Activated naive CD4-positive, alpha-beta T cell treated with anti-CD3 and anti-CD28 coated beads, Interleukin-2, amount 10 ng/mL, durations not matched to agents 7 days and 5 days (primary cell): ENCODE measurements around the gene DCTN2.
A peak's percentile ranks its signal among the peaks of the same experiment; 100 is the strongest.

ENCODE experiments used
- CTCF ChIA-PET: fragments of 350-600 bp; sonication (Branson Sonifier 250); formaldehyde crosslinking; loops from one replicate; lab custom pipeline; 2021; ENCODE audit warnings: antibody characterized with exemption; lab: Charles Lee
- DNase-seq: peaks from one replicate; pipeline ENCODE4 v3.0.0-alpha.2; 2020
- H3K27ac Mint-ChIP-seq: one replicate; pipeline ENCODE4 v1.8.0; 2021; ENCODE audit warnings: mild to moderate bottlenecking, moderate library complexity, mixed read lengths
- H3K27me3 Mint-ChIP-seq: one replicate; pipeline ENCODE4 v1.8.0; 2021; ENCODE audit warnings: mild to moderate bottlenecking, mixed read lengths
- H3K36me3 Mint-ChIP-seq: one replicate; pipeline ENCODE4 v1.8.0; 2021; ENCODE audit warnings: mixed read lengths
- H3K4me1 Mint-ChIP-seq: one replicate; pipeline ENCODE4 v1.8.0; 2021; ENCODE audit warnings: mixed read lengths
- H3K4me3 Mint-ChIP-seq: one replicate; pipeline ENCODE4 v1.8.0; 2021; ENCODE audit warnings: mild to moderate bottlenecking, moderate library complexity, mixed read lengths
- H3K9me3 Mint-ChIP-seq: one replicate; pipeline ENCODE4 v1.8.0; 2021; ENCODE audit warnings: mixed read lengths

The DCTN2 gene

DNA sequence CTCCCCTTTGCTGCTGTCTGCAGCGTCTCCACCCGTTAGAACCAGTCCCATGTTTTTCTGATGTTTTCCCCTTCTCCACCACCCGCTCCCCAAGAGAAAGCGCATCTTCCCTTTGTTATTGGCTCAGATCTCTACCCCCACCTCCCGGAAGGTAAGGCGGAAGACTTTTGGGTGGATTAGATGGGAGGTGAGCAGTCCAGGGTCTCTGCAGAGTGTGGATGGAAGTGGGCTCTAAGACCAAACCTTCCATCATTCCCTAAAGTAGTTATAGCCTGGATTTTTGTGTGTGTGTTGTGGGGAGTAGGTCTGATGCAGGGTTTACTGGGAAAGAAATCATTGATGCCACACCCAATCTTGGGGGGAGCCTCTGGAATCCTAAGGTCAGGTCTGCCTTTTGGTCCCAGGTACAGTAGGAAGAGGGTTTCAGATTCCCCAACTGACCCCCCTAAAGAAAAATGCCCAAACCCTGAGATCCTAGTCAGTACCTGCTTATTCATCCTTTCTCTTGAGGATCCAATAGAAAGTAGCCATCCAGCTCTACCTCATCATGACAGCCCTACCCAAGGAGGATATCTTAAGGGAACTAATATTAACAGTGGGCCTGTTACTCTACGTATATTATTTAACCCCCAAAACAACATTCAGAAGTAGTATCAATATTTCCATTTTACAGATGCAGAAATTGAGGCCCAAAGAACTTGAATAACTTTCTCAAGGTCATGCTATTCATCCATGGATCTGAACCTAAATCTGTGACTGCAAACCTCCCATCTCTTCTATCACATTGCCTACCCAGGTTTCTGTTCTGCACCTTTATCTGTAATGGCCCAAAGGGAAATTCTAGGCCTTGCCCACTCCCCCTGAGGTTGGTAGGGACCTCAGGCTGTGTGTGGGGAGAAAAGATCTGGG, 3.9 kb upstream of the DCTN2 start:
- Mint-ChIP-seq H3K27me3 (peaks cover 53% of the 10 kb centered on the region), H3K36me3 (peaks cover 7% of the 10 kb centered on the region), H3K27ac (no peak overlapping the region), H3K9me3 (no peaks in the 10 kb centered on the region), H3K4me3 (peak overlapping the region; percentile 60), H3K4me1 (peaks cover 31% of the 10 kb centered on the region)
- CTCF ChIA-PET, result interaction anchor here (1.1 kb wide), 1 partner anchor 17 kb away, joined by 3 read pairs; no protein-coding TSS in a partner anchor
- no peak for DNase-seq

DNA sequence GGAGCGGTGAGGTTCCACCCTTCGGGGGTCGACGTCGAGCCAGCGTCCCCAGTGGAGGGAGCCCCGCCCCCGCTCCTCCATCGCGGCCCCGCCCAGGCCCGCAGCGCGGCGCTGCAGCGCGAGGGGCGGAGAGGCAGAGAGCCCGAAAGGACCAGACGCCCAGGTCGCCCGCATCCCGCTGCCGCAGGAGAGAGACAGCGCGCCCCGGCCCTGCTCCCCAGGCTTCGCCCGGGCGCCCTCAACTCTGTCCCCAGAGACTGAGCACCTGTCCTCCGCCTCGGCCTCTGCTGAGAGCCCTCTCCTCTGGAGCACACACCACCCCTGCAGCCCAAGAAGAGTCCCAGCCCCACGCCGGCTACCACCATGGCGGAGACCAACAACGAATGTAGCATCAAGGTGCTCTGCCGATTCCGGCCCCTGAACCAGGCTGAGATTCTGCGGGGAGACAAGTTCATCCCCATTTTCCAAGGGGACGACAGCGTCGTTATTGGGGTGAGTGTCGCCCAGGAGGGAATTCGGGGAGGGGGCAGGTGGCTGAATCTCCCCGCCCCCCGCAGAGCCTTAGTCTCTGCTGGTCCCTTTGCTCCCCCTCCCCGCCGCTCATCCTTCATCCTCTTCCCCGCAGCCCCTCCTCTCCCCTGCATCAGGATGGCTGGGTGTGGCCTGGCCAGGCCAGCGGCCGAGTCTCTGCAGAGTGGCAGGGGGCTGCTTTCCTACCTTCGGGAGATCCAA, 3.1 kb upstream of the DCTN2 start, which contains the start of gene KIF5A:
TSS of gene KIF5A (plus strand) at position 136 of the 732 bp plus-strand sequence. CDS start at position 364, 228 bp downstream.
- peaks cover 13% of the 10 kb centered on the region for H3K36me3 Mint-ChIP-seq
- H3K4me3 Mint-ChIP-seq, result peak within 1 kb of the TSS; percentile 60
- H3K9me3 Mint-ChIP-seq, result no peaks in the 10 kb centered on the region
- CTCF ChIA-PET, result no interaction called here
- H3K27ac Mint-ChIP-seq, result no peak within 1 kb of the TSS
- peak; percentile 75 for DNase-seq
- H3K27me3 Mint-ChIP-seq, result peaks cover 53% of the 10 kb centered on the region
- peaks cover 39% of the 10 kb centered on the region for H3K4me1 Mint-ChIP-seq

DNA sequence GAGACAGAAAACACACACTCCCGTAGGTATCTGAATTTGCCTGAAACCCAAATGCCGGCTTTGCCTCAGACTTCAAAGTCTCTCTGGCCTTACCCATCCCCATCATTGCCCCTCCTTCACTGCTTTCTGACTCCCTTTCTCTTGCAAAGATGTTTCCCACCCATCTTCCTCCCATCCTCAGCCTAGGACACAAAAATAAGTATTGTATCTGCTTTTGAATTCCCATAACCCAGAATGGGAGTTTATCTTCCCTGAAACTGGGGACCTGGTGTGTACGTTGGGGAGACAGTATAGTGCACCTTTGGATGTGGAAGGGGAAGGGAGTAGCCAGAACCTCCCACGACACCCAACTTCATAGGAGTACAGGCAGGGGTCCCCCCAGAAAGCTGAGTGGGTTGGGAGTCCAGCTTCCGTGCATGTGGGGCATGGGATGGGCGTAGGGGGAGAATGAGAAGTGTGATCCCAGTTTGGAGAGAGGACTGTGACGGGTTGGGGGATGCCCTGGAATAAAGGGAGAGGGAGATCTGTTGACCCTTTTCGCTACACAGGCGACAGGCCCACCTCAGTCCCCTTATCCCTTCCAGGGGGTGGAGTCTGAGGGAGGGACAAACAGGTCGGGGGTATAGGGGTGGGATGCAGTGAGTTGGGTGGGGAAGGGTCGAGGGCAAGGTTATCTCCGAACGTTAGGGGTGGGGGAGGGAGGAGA, 2.4 kb upstream of the DCTN2 start:
- no peaks in the 10 kb centered on the region for H3K9me3 Mint-ChIP-seq
- CTCF ChIA-PET, result no interaction called here
- DNase-seq, result no peak
- H3K4me1 Mint-ChIP-seq, result peaks cover 44% of the 10 kb centered on the region
- no peak overlapping the region for H3K27ac Mint-ChIP-seq
- H3K36me3 Mint-ChIP-seq, result peaks cover 14% of the 10 kb centered on the region
- H3K4me3 Mint-ChIP-seq, result peak overlapping the region; percentile 47
- H3K27me3 Mint-ChIP-seq, result peaks cover 50% of the 10 kb centered on the region

DNA sequence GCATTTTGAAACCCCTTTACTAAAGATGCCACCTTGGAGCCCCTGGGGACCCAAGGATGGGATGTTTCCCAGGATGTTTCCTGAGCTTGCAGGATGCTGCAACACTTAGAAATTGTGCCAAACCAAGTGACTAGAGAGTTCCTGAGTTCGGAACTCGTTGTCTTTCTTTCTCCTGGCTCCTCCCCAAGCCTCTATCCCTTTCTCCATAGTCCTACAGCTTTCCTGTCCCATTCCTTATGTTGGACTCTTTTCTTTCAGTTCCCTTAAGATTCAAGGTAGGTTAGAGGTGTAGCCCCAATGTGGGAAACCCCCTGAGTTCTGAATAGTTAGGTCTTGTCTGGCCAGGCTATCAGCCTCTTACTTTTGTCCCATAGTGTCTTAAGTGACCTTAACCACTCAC, 1.5 kb upstream of the DCTN2 start:
- H3K9me3 Mint-ChIP-seq, result no peaks in the 10 kb centered on the region
- DNase-seq, result no peak
- peaks cover 16% of the 10 kb centered on the region for H3K36me3 Mint-ChIP-seq
- H3K4me3 Mint-ChIP-seq, result no peak overlapping the region
- peaks cover 50% of the 10 kb centered on the region for H3K27me3 Mint-ChIP-seq
- H3K4me1 Mint-ChIP-seq, result peaks cover 51% of the 10 kb centered on the region
- CTCF ChIA-PET, result no interaction called here
- no peak overlapping the region for H3K27ac Mint-ChIP-seq

DNA sequence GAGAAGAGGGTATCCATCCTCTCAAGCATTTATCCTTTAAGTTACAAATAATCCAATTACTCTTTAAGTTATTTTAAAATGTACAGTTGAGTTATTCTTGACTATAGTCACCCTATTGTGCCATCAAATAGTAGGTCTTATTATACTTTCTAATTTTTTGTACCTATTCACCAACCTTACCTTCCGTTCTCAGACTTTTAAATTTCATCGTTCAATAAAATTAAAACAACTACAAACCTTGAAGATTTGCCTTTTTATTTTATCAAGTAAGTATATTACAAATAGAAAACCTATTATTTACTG, 972 bp upstream of the DCTN2 start:
- H3K9me3 Mint-ChIP-seq, result no peaks in the 10 kb centered on the region
- H3K27ac Mint-ChIP-seq, result no peak overlapping the region
- H3K4me3 Mint-ChIP-seq, result no peak overlapping the region
- peaks cover 18% of the 10 kb centered on the region for H3K36me3 Mint-ChIP-seq
- CTCF ChIA-PET, result no interaction called here
- peaks cover 46% of the 10 kb centered on the region for H3K27me3 Mint-ChIP-seq
- H3K4me1 Mint-ChIP-seq, result peaks cover 53% of the 10 kb centered on the region
- DNase-seq, result no peak

DNA sequence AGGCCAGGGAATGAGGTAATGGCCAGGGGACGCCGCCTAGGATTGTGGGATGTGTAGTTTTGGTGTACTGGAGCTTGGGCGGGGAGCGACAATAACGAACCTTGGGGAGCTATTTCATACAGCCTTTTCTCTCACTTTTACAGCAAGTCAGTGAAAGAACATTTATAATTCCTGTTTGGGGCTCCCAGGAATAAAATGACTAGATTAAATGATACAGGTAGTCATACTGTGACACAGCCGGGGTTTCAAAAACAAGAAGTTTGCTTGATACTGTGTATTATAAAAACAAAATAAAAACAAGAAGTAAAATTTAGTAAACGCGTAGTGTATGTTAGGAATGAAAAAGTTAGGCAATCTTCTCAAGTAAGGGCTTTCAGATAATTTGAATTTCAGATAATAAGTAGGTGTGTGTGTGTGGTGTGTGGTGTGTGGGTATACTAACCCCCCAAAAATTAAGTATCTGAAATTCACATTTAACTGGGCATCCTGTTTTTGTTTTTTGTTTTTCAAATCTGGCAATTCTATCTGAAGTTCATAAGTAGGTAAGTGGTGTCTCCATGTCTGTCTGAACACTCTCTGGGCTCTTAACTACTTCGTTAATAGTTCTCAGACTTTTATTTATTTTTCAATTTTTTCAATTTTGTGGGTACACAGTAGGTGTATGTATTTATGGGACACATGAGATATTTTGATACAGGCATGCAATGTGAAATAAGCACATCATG, 458 bp upstream of the DCTN2 start:
- H3K27ac Mint-ChIP-seq, result peak overlapping the region; percentile 91
- peaks cover 53% of the 10 kb centered on the region for H3K4me1 Mint-ChIP-seq
- CTCF ChIA-PET, result interaction anchor here (1.0 to 1.2 kb wide), 2 partner anchors 23 to 36 kb away, joined by 3 read pairs; no protein-coding TSS in a partner anchor
- no peak for DNase-seq
- peak overlapping the region; percentile 99 for H3K4me3 Mint-ChIP-seq
- H3K27me3 Mint-ChIP-seq, result peaks cover 41% of the 10 kb centered on the region
- H3K9me3 Mint-ChIP-seq, result no peaks in the 10 kb centered on the region
- H3K36me3 Mint-ChIP-seq, result peaks cover 22% of the 10 kb centered on the region

DNA sequence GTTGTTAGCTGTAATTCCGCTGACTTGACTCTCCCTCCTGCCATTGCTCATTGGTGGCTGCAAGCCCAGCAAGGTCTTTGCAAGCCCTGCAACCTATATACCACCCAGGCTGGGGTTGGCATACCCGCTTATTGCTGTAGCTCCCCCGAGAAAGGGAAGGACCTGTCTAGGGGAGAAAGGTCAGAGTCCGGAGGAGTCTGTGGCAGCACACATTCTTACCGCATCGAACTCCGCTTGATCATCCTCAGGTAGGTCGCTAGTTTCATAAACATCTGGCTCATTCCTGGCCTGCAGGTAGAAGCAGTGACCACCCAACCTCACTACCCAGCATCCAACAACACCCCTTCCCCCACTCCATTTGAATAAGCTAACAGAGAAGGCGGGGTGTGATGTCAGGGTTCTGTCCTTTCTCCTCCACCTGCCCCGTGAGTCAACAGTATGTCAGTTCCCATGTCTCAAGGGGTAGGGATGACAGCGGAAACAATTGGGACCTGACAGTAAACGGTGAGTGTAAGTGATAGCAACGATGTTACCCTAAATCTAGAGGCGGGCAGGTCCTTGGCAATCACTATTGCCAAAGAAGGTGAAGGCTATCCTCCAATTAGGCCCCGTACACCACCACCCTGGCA, 1.1 kb downstream of the DCTN2 start:
- H3K4me1 Mint-ChIP-seq, result peaks cover 52% of the 10 kb centered on the region
- DNase-seq, result no peak
- peaks cover 34% of the 10 kb centered on the region for H3K27me3 Mint-ChIP-seq
- H3K36me3 Mint-ChIP-seq, result peaks cover 25% of the 10 kb centered on the region
- H3K27ac Mint-ChIP-seq, result peak overlapping the region; percentile 91
- peak overlapping the region; percentile 99 for H3K4me3 Mint-ChIP-seq
- no peaks in the 10 kb centered on the region for H3K9me3 Mint-ChIP-seq
- CTCF ChIA-PET, result interaction anchor here (0.7 to 1.2 kb wide), 6 partner anchors 14 to 83 kb away, joined by 3 to 4 read pairs (median 3); no protein-coding TSS in a partner anchor

DNA sequence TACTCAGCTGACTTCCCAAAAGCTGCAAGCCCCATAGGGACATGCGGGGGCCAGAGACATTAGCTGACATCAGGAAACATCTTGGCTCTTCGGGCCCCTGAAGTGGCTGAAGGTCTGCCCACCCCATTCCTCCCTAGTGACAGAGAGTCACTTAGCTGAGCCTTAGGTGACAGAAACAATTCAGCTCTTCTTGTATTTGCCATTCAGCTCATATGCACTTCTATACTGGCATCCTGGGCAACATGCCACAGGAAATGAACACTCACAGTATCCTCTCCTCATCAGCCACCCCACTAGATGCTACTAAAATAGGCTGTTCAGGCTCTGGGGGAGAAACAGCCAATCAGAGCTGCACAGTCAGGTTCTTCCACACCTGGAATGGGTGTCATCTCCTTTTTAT, 3.4 kb downstream of the DCTN2 start:
- H3K27ac Mint-ChIP-seq, result no peak overlapping the region
- peaks cover 36% of the 10 kb centered on the region for H3K4me1 Mint-ChIP-seq
- DNase-seq, result no peak
- H3K9me3 Mint-ChIP-seq, result no peaks in the 10 kb centered on the region
- H3K27me3 Mint-ChIP-seq, result peaks cover 11% of the 10 kb centered on the region
- H3K36me3 Mint-ChIP-seq, result peaks cover 26% of the 10 kb centered on the region
- no peak overlapping the region for H3K4me3 Mint-ChIP-seq
- CTCF ChIA-PET, result interaction anchor here (1.0 kb wide), 1 partner anchor 88 kb away, joined by 3 read pairs; no protein-coding TSS in a partner anchor

DNA sequence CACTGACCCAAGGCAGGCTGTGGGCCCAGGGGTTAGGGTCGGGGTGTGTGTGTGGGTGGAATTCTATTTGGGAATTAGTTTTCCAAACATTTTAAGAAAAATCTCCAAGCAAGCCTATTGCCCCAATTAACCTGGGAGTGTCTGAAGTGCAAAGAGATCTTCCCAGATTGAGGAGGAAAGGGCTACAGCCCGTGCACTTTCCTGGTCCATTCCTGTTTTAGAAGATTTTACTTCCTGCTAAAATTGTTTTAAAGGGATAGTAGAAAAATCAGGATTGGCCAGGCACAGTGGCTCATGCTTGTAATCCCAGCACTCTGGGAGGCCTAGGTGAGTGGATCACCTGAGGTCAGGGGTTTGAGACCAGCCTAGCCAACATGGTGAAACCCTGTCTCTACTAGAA, 5.3 kb downstream of the DCTN2 start:
- no peaks in the 10 kb centered on the region for H3K9me3 Mint-ChIP-seq
- no peak overlapping the region for H3K4me3 Mint-ChIP-seq
- no peak overlapping the region for H3K27ac Mint-ChIP-seq
- H3K36me3 Mint-ChIP-seq, result peaks cover 32% of the 10 kb centered on the region
- no peak for DNase-seq
- H3K27me3 Mint-ChIP-seq, result no peaks in the 10 kb centered on the region
- peaks cover 31% of the 10 kb centered on the region for H3K4me1 Mint-ChIP-seq
- CTCF ChIA-PET, result no interaction called here

DNA sequence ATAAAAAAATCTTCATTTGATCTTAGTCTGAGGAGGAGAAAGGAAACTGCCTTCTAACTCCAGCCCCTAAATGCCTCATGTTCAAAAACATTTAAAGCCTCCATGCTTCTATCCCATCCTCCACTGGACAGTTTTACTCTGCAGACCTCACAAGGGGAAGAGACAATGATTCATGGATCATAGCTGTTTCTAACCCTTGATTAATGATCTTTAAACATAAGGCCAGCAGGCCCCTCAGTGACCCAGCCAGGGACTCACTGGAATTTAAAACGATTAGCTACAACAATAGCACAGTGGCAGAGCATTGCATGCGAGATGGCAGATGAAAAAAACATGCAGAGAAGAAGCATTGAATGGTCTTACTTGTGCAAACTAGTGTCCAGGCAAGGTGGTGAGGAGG, 6.0 kb downstream of the DCTN2 start:
- H3K4me3 Mint-ChIP-seq, result no peak overlapping the region
- H3K9me3 Mint-ChIP-seq, result no peaks in the 10 kb centered on the region
- H3K27ac Mint-ChIP-seq, result no peak overlapping the region
- no peaks in the 10 kb centered on the region for H3K27me3 Mint-ChIP-seq
- CTCF ChIA-PET, result no interaction called here
- H3K36me3 Mint-ChIP-seq, result peaks cover 32% of the 10 kb centered on the region
- peaks cover 26% of the 10 kb centered on the region for H3K4me1 Mint-ChIP-seq
- no peak for DNase-seq

DNA sequence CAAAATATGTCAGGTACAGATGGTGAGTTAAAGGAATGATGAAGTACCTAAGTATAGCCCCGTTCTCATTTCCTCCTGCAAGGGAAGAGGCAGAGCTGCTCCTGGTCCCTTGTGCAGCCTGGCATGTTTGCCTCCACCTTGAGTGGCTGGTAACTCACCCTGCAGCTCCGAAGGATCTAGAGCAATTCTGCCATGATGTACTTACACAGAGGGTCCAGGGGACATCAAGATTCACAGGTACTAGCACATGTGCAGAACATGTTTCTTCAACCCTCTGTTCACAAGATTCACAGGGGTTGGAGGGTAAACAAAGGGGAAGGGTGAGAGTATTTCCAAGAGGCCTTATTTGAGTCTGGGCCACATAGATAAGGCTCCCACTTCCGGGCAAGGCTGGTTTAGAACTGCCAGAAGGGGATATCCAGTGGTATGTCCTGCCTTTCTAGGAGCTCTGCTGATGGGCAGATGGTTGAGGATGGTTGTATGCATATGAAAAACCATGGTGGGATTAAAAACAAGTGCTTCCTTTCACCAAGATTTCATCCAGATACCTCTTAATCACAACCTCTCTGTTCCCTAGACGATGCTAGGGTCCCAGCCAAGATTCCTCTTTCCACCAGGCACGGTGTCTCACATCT, 7.7 kb downstream of the DCTN2 start:
- H3K4me3 Mint-ChIP-seq, result no peak overlapping the region
- DNase-seq, result no peak
- peaks cover 34% of the 10 kb centered on the region for H3K36me3 Mint-ChIP-seq
- no peaks in the 10 kb centered on the region for H3K27me3 Mint-ChIP-seq
- peaks cover 12% of the 10 kb centered on the region for H3K4me1 Mint-ChIP-seq
- no peak overlapping the region for H3K27ac Mint-ChIP-seq
- H3K9me3 Mint-ChIP-seq, result no peaks in the 10 kb centered on the region
- CTCF ChIA-PET, result no interaction called here

DNA sequence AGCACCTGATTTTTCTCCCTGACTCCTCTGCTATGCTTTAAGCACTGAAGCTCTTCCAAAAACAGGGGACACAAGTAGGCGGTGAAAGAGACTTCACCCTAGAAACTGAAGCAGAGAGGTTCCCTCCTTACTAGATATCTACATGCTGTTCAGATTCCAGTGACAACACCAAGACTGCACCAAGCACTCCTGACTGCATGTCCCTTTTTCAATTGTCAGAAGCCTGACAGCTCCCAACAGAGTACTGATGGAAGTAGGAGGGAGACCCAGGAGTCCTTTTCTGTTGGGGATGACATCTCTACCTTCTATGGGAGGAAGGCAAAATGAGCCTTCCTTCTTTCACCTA, 10.4 kb downstream of the DCTN2 start:
- H3K9me3 Mint-ChIP-seq, result no peaks in the 10 kb centered on the region
- CTCF ChIA-PET, result interaction anchor here (1.4 kb wide), 1 partner anchor 10 kb away, joined by 4 read pairs; the partner anchor contains the start of gene DCTN2
- no peak for DNase-seq
- no peak overlapping the region for H3K4me3 Mint-ChIP-seq
- no peaks in the 10 kb centered on the region for H3K27me3 Mint-ChIP-seq
- H3K4me1 Mint-ChIP-seq, result peaks cover 3% of the 10 kb centered on the region
- H3K27ac Mint-ChIP-seq, result no peak overlapping the region
- peaks cover 40% of the 10 kb centered on the region for H3K36me3 Mint-ChIP-seq
